Activated effector memory CD4-positive, alpha-beta T cell treated with Interleukin-2 at 50 U/mL for 16 hours (primary cell): ENCODE measurements around the gene XAB2.

Source experiments
- DNase-seq: peaks from one replicate; pipeline ENCODE4 v3.0.0-alpha.2; 2020

XAB2 gene

GRCh38 chr19:7575434-7576040 is 53.8 kb downstream of the XAB2 start:
- DNase-seq, result no peak

- no peak for DNase-seq
Measured at GRCh38 chr19:7570761-7571160, 58.6 kb downstream of the XAB2 start.
